Natural killer cell (primary cell): ENCODE data around the gene GZF1. TPM values are rescaled to one million over a fixed set of nuclear protein-coding genes. Genes with fewer than 3 reads are reported as not detected.

Experiments used
- ATAC-seq, 3 donors: fragments of 150-1000 bp in 2 of 3; fragments of 200-7000 bp in 1 of 3; cut with Tn5 transposase; 1 replicate in 1 of 3; 2 replicates in 2 of 3; pipeline ENCODE4 v1.10.0; 2021; ENCODE audit warnings: mild to moderate bottlenecking in 2 of 3, moderate library complexity in 2 of 3
- DNase-seq, 2 donors: peaks; one replicate each; pipeline versions ENCODE4 v3.0.0 to v3.0.0-alpha.2; 2013 to 2021; ENCODE audit warnings: mixed read lengths in 1 of 2
- H3K27ac ChIP-seq: one replicate; pipeline ENCODE4 v1.5.1; 2013; ENCODE audit warnings: mild to moderate bottlenecking, low read length
- H3K27me3 ChIP-seq: one replicate; pipeline ENCODE4 v1.6.1; 2013; ENCODE audit warnings: low read length; ENCODE audit not compliant: control insufficient read depth, insufficient read depth
- H3K36me3 ChIP-seq: one replicate; pipeline ENCODE4 v1.6.1; 2013; ENCODE audit warnings: low read length; ENCODE audit not compliant: control insufficient read depth, insufficient read depth
- H3K4me1 ChIP-seq: one replicate; pipeline ENCODE4 v1.6.1; 2013; ENCODE audit warnings: low read length; ENCODE audit not compliant: control insufficient read depth, insufficient read depth
- H3K4me3 ChIP-seq: one replicate; pipeline ENCODE4 v1.5.1; 2013; ENCODE audit warnings: low read length
- H3K9me3 ChIP-seq: one replicate; pipeline ENCODE4 v1.6.1; 2013; ENCODE audit warnings: low read length; ENCODE audit not compliant: control insufficient read depth, insufficient read depth
- H3K27ac Mint-ChIP-seq, 2 donors: one replicate each; pipeline ENCODE4 v1.8.0; 2022; ENCODE audit warnings: mild to moderate bottlenecking in 2 of 2, mixed read lengths in 2 of 2, moderate library complexity in 1 of 2
- H3K27me3 Mint-ChIP-seq, 2 donors: one replicate each; pipeline ENCODE4 v1.8.0; 2022; ENCODE audit warnings: low read depth in 2 of 2, mixed read lengths in 2 of 2
- H3K36me3 Mint-ChIP-seq: one replicate; pipeline ENCODE4 v1.8.0; 2022; ENCODE audit warnings: mixed read lengths
- H3K4me1 Mint-ChIP-seq, 2 donors: one replicate each; pipeline ENCODE4 v1.8.0; 2022; ENCODE audit warnings: mixed read lengths in 2 of 2
- H3K4me3 Mint-ChIP-seq: one replicate; pipeline ENCODE4 v1.8.0; 2022; ENCODE audit warnings: mild to moderate bottlenecking, moderate library complexity, mixed read lengths
- H3K9me3 Mint-ChIP-seq, 2 donors: one replicate each; pipeline ENCODE4 v1.8.0; 2022; ENCODE audit warnings: mixed read lengths in 2 of 2
- CTCF ChIP-seq: fragments of 200-600 bp; IDR thresholded peaks from one replicate; pipeline ENCODE4 v1.8.0; 2022; ENCODE audit warnings: antibody characterized with exemption
- WGBS: methylation state at CpG from one replicate; pipeline ENCODE4 v1.1.7; 2013; ENCODE audit warnings: missing lambda C conversion rate; ENCODE audit not compliant: insufficient coverage; 5-methylcytosine and 5-hydroxymethylcytosine counted together
- intact Hi-C: fragments of 100-400 bp; cut with micrococcal nuclease; formaldehyde crosslinking; loops from one replicate; pipeline ENCODE4 v1.14.2; 2022
- total RNA-seq, 4 donors: library from RNA; stranded (reverse); fragments of 120-200 nt in 1 of 4; gene quantifications; one replicate each; pipeline versions ENCODE4 v1.2.3 to v1.2.4, GENCODE V29; 2013 to 2022

The GZF1 gene
- total RNA-seq, 3 donors from 2014 or later (not counting 1 experiment from before 2014, with no cell fraction given), result 45.1 to 56.6 (median 45.9) TPM

- DNase-seq (peak in 1 of 2 donors; percentile 25), ATAC-seq (no peak)
- no peaks in the 10 kb centered on the region for H3K4me1 ChIP-seq
- H3K36me3 ChIP-seq, result peaks cover 6% of the 10 kb centered on the region
- WGBS, result 72% methylated on average over 6 of the region's 6 CpGs
- intact Hi-C loops, result no loop called here
- no peak overlapping the region for H3K27ac ChIP-seq
- peaks cover 6 to 11% of the 10 kb centered on the region in 2 donors for H3K4me1 Mint-ChIP-seq
- no peaks in the 10 kb centered on the region for H3K27me3 ChIP-seq
- no peaks in the 10 kb centered on the region for H3K36me3 Mint-ChIP-seq
- H3K4me3 Mint-ChIP-seq, result no peak overlapping the region
- H3K4me3 ChIP-seq, result no peak overlapping the region
- H3K27ac Mint-ChIP-seq, result no peak overlapping the region
- no peaks in the 10 kb centered on the region for H3K9me3 Mint-ChIP-seq
- no peaks in the 10 kb centered on the region for H3K27me3 Mint-ChIP-seq
- H3K9me3 ChIP-seq, result no peaks in the 10 kb centered on the region
- TF ChIP-seq CTCF, result no peak
Observed at GRCh38 chr20:23399568-23400241, 37.7 kb downstream of the GZF1 start.

- H3K9me3 Mint-ChIP-seq, result no peaks in the 10 kb centered on the region
- no peak overlapping the region for H3K4me3 ChIP-seq
- 100% methylated on average over 5 of the region's 5 CpGs for WGBS
- no peaks in the 10 kb centered on the region for H3K36me3 Mint-ChIP-seq
- no peaks in the 10 kb centered on the region for H3K36me3 ChIP-seq
- no peak overlapping the region for H3K27ac ChIP-seq
- intact Hi-C loops, result no loop called here
- no peaks in the 10 kb centered on the region for H3K4me1 ChIP-seq
- H3K9me3 ChIP-seq, result no peaks in the 10 kb centered on the region
- no peaks in the 10 kb centered on the region for H3K27me3 ChIP-seq
- peaks cover 6 to 18% of the 10 kb centered on the region in 2 donors for H3K4me1 Mint-ChIP-seq
- no peaks in the 10 kb centered on the region for H3K27me3 Mint-ChIP-seq
- H3K27ac Mint-ChIP-seq, result no peak overlapping the region
- no peak for ATAC-seq
- no peak overlapping the region for H3K4me3 Mint-ChIP-seq
- DNase-seq, result no peak
- no peak for TF ChIP-seq CTCF
Observed at GRCh38 chr20:23401051-23401450, 39.1 kb downstream of the GZF1 start.

DNA sequence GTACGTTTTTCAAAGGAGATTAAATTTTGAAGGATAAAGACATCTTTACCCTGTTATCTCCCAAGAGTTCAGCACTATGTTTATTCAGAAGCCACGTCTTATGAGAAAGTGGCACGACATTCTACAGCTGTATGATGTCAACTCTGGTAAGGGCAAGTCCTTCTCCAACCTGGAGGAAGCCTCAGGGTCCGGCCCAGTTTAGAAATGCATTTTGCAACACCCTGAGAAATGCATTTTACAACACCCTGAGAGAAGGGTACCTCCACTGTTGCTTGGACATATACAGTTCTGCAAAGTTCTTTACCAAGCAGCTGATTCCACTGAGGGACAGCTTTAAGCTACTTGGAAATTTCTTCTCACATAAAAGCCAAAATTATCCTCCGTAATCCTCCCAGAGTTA is 41.8 kb downstream of the GZF1 start:
- peaks cover 17 to 42% of the 10 kb centered on the region in 2 donors for H3K4me1 Mint-ChIP-seq
- no peak for TF ChIP-seq CTCF
- H3K4me3 Mint-ChIP-seq, result no peak overlapping the region
- Histone ChIP-seq H3K36me3 (no peaks in the 10 kb centered on the region), H3K4me1 (no peaks in the 10 kb centered on the region), H3K27ac (no peak overlapping the region), H3K9me3 (no peaks in the 10 kb centered on the region), H3K27me3 (no peaks in the 10 kb centered on the region), H3K4me3 (no peak overlapping the region)
- no peaks in the 10 kb centered on the region for H3K9me3 Mint-ChIP-seq
- no peak for DNase-seq
- H3K27me3 Mint-ChIP-seq, result no peaks in the 10 kb centered on the region
- no peaks in the 10 kb centered on the region for H3K36me3 Mint-ChIP-seq
- intact Hi-C loops, result no loop called here
- ATAC-seq, result no peak
- H3K27ac Mint-ChIP-seq, result no peak overlapping the region
- 99% methylated on average over 4 of the region's 5 CpGs for WGBS

GRCh38 chr20:23404196-23404595 is 42.2 kb downstream of the GZF1 start:
- H3K36me3 Mint-ChIP-seq, result no peaks in the 10 kb centered on the region
- DNase-seq (no peak), ATAC-seq (no peak)
- intact Hi-C loops, result no loop called here
- H3K4me1 Mint-ChIP-seq, result peaks cover 17 to 42% of the 10 kb centered on the region in 2 donors
- no peaks in the 10 kb centered on the region for H3K4me1 ChIP-seq
- H3K9me3 Mint-ChIP-seq, result no peaks in the 10 kb centered on the region
- H3K9me3 ChIP-seq, result no peaks in the 10 kb centered on the region
- 96% methylated on average over 2 of the region's 3 CpGs for WGBS
- H3K27ac Mint-ChIP-seq, result no peak overlapping the region
- H3K4me3 ChIP-seq, result no peak overlapping the region
- H3K36me3 ChIP-seq, result no peaks in the 10 kb centered on the region
- H3K27me3 Mint-ChIP-seq, result no peaks in the 10 kb centered on the region
- H3K27ac ChIP-seq, result no peak overlapping the region
- H3K4me3 Mint-ChIP-seq, result no peak overlapping the region
- no peak for TF ChIP-seq CTCF
- H3K27me3 ChIP-seq, result no peaks in the 10 kb centered on the region
